Osteoblast (primary cell): ENCODE results near the gene ZNF74. TPM values are rescaled to one million over a fixed set of nuclear protein-coding genes. Genes with fewer than 3 reads are reported as not detected.

Source experiments
- DNase-seq: peaks from one replicate; pipeline ENCODE4 v3.0.0; 2011; ENCODE audit warnings: low spot score, mixed read lengths; ENCODE audit not compliant: insufficient read length; ENCODE audit errors: missing footprints
- H2AFZ ChIP-seq: 2 replicates; pipeline ENCODE4 v1.6.0; 2011; ENCODE audit warnings: mild to moderate bottlenecking, low read length
- H3K27ac ChIP-seq: 2 replicates; pipeline ENCODE4 v1.5.1; 2011; ENCODE audit warnings: mild to moderate bottlenecking, low read depth, low read length, moderate library complexity
- H3K27me3 ChIP-seq: 2 replicates; pipeline ENCODE4 v1.6.0; 2012; ENCODE audit warnings: mild to moderate bottlenecking, control low read depth, inconsistent platforms, low read length, moderate library complexity; ENCODE audit not compliant: insufficient read depth
- H3K36me3 ChIP-seq: 2 replicates; pipeline ENCODE4 v1.5.1; 2011; ENCODE audit warnings: mild to moderate bottlenecking, low read length, control low read depth, moderate library complexity; ENCODE audit not compliant: insufficient read depth
- H3K4me1 ChIP-seq: 2 replicates; pipeline ENCODE4 v1.5.1; 2011; ENCODE audit warnings: mild to moderate bottlenecking, low read length, control low read depth, moderate library complexity; ENCODE audit not compliant: insufficient read depth
- H3K4me2 ChIP-seq: 2 replicates; pipeline ENCODE4 v1.6.0; 2011; ENCODE audit warnings: mild to moderate bottlenecking, low read length; ENCODE audit not compliant: insufficient read depth
- H3K4me3 ChIP-seq: fragments of 200-600 bp; sonication (generic); 3 replicates; pipeline ENCODE4 v1.5.1; 2012; ENCODE audit warnings: mild to moderate bottlenecking, low read length, inconsistent platforms; ENCODE audit not compliant: insufficient read depth
- H3K79me2 ChIP-seq: 2 replicates; pipeline ENCODE4 v1.6.0; 2012; ENCODE audit warnings: mild to moderate bottlenecking, low read length, control low read depth, inconsistent platforms; ENCODE audit not compliant: insufficient read depth
- H3K9me3 ChIP-seq: 2 replicates; pipeline ENCODE4 v1.5.1; 2011; ENCODE audit warnings: low read depth, low read length, control low read depth
- H4K20me1 ChIP-seq: 2 replicates; pipeline ENCODE4 v1.6.0; 2012; ENCODE audit warnings: mild to moderate bottlenecking, low read length, control low read depth; ENCODE audit not compliant: insufficient read depth
- CTCF ChIP-seq: IDR thresholded peaks from 2 replicates; pipeline ENCODE4 v1.5.1; 2011; ENCODE audit warnings: mild to moderate bottlenecking, low read depth, low read length, moderate library complexity; ENCODE audit errors: extremely low read depth
- total RNA-seq: library from RNA; depleted of rRNA; stranded (reverse); fragments of >200 nt; gene quantifications from 2 replicates; pipeline ENCODE4 v1.2.3, GENCODE V29; 2012

Gene ZNF74
- total RNA-seq, 1 donor = 13.8 TPM

GRCh38 chr22:20380486-20380885 is 13.5 kb upstream of the ZNF74 start:
- H3K79me2 ChIP-seq = no peaks in the 10 kb centered on the region
- H3K4me3 ChIP-seq = no peak overlapping the region
- peaks cover 12% of the 10 kb centered on the region for H3K27me3 ChIP-seq
- H4K20me1 ChIP-seq = no peaks in the 10 kb centered on the region
- H3K9me3 ChIP-seq = no peaks in the 10 kb centered on the region
- no peak overlapping the region for H3K27ac ChIP-seq
- no peak overlapping the region for H2AFZ ChIP-seq
- H3K36me3 ChIP-seq = no peaks in the 10 kb centered on the region
- H3K4me1 ChIP-seq = no peaks in the 10 kb centered on the region
- TF ChIP-seq CTCF = no peak
- H3K4me2 ChIP-seq = no peak overlapping the region
- no peak for DNase-seq

- no peaks in the 10 kb centered on the region for H4K20me1 ChIP-seq
These were observed 10.4 kb upstream of the ZNF74 start for GRCh38 chr22:20383538-20383937.

GRCh38 chr22:20384171-20384570 is 9.8 kb upstream of the ZNF74 start:
- Histone ChIP-seq H3K4me2 (no peak overlapping the region), H3K79me2 (no peaks in the 10 kb centered on the region), H3K27me3 (peaks cover 16% of the 10 kb centered on the region), H3K4me3 (no peak overlapping the region), H3K9me3 (no peaks in the 10 kb centered on the region), H3K36me3 (no peaks in the 10 kb centered on the region), H3K4me1 (no peaks in the 10 kb centered on the region), H3K27ac (no peak overlapping the region), H4K20me1 (no peaks in the 10 kb centered on the region), H2AFZ (no peak overlapping the region)
- TF ChIP-seq CTCF = no peak
- DNase-seq = no peak

More at GRCh38 chr22:20383538-20383937, 10.4 kb upstream of the ZNF74 start:
- no peak for DNase-seq
- H3K36me3 ChIP-seq = no peaks in the 10 kb centered on the region
- TF ChIP-seq CTCF = no peak
- H3K27me3 ChIP-seq = peaks cover 18% of the 10 kb centered on the region
- no peaks in the 10 kb centered on the region for H3K4me1 ChIP-seq
- no peak overlapping the region for H3K27ac ChIP-seq
- H3K4me3 ChIP-seq = no peak overlapping the region
- H3K4me2 ChIP-seq = no peak overlapping the region
- H3K79me2 ChIP-seq = no peaks in the 10 kb centered on the region
- H2AFZ ChIP-seq = no peak overlapping the region
- no peaks in the 10 kb centered on the region for H3K9me3 ChIP-seq

GRCh38 chr22:20384865-20385264 is 9.1 kb upstream of the ZNF74 start:
- no peak for DNase-seq
- Histone ChIP-seq H3K4me3 (no peak overlapping the region), H3K36me3 (no peaks in the 10 kb centered on the region), H4K20me1 (no peaks in the 10 kb centered on the region), H3K79me2 (no peaks in the 10 kb centered on the region), H3K4me2 (no peak overlapping the region), H3K27me3 (peaks cover 15% of the 10 kb centered on the region), H2AFZ (no peak overlapping the region), H3K9me3 (no peaks in the 10 kb centered on the region), H3K27ac (no peak overlapping the region), H3K4me1 (no peaks in the 10 kb centered on the region)
- no peak for TF ChIP-seq CTCF
